Mammary epithelial cell (primary cell): ENCODE results near the gene GBX1.

Source experiments
- EZH2 ChIP-seq: IDR thresholded peaks from 2 replicates; pipeline ENCODE4 v1.6.1; 2012; ENCODE audit warnings: low read length, inconsistent platforms, borderline replicate concordance
- TF ChIP-seq, protein P1 (sequence below), 2 donors: IDR thresholded peaks in 1 of 2; conservative IDR thresholded peaks in 1 of 2; 2 replicates each; pipeline ENCODE4 v1.5.1; 2011 to 2012; ENCODE audit warnings: inconsistent platforms in 2 of 2, low read length in 2 of 2, mild to moderate bottlenecking in 2 of 2, control low read depth in 1 of 2, low read depth in 1 of 2; ENCODE audit not compliant: insufficient read depth in 1 of 2; ENCODE audit errors: extremely low read depth in 1 of 2

DNA sequence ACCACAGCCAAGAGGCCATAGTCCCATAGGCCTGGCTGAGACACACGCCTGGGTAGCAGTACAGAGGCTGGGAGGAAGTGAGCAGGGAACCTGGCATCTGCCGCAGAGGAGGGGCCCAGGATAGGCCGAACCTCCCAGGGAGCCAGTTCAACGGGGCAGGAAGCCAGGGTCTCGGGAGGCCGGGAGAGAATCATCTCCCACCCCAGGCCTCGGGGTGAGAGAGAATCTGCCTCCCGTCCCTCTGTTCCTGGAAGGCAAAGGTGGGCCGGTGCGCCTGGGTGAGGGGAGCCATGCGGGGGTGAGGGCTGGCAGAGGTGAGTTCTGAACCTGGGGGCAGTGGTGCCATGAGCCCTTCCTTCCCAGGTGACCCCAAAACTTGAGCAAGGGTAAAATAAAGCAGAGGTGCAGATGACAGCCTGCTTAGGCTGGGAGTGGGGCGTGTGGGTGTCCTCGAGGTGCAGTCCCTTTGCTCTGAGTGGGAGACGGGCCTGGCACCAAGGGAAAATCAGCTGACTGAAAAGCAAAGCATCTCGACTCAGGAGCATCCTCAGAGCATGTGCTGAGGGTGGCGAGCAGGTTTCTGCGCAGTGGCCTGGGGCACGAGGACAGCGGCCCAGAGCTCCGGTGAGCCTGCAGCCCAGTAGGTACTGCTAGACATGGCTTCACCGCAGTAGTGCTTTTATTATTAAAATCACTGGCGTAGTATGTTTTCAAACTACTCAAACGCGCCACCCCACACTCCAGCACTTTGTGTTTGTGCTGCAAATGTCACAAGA is 65.7 kb downstream of the GBX1 start:
- TF ChIP-seq, protein P1, sequence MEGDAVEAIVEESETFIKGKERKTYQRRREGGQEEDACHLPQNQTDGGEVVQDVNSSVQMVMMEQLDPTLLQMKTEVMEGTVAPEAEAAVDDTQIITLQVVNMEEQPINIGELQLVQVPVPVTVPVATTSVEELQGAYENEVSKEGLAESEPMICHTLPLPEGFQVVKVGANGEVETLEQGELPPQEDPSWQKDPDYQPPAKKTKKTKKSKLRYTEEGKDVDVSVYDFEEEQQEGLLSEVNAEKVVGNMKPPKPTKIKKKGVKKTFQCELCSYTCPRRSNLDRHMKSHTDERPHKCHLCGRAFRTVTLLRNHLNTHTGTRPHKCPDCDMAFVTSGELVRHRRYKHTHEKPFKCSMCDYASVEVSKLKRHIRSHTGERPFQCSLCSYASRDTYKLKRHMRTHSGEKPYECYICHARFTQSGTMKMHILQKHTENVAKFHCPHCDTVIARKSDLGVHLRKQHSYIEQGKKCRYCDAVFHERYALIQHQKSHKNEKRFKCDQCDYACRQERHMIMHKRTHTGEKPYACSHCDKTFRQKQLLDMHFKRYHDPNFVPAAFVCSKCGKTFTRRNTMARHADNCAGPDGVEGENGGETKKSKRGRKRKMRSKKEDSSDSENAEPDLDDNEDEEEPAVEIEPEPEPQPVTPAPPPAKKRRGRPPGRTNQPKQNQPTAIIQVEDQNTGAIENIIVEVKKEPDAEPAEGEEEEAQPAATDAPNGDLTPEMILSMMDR (conservative IDR thresholded peaks at IDR 0.05 in 1 of 2, IDR thresholded peaks at IDR 0.05 in 1 of 2; ENCODE audit: extremely low read depth in 1 of 2, insufficient read depth in 1 of 2, low read depth in 1 of 2, low read length in 2 of 2), result no peak
- no peak for TF ChIP-seq EZH2
